Measurements from ENCODE around the gene SYT14. TPM values are rescaled to one million over a fixed set of nuclear protein-coding genes. Genes with fewer than 3 reads are reported as not detected.

SYT14 gene
- polyA plus RNA-seq, 1 donor from 2014 or later, result 21.9 TPM

DNA sequence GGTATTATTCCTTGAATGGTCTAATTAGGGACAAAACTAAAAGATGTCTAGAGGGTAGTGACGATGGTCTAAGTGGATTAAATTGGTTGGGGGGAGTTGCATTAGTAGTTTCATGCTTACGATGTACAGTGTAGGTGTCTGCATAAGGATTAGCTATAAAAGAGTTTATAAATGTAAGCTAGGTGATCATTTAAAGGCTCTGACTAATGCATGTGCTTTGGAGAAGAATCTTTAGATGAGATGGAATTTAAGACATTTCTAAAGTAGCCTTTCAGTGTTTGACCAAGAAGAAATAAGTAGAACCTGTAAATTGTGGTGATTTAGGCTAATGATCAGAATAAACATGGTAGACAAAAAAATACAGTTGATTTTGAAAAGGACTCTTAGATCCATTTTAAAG is 7.4 kb downstream of the SYT14 start:
- H3K4me2 ChIP-seq (ENCODE audit: low read length), result no peak overlapping the region
- H3K9me3 ChIP-seq (ENCODE audit: low read length), result no peaks in the 10 kb centered on the region
- H3K27me3 ChIP-seq (ENCODE audit: insufficient read depth, low read depth, low read length), result no peaks in the 10 kb centered on the region
- H3K9ac ChIP-seq (ENCODE audit: low read length), result no peak overlapping the region
- no peak for TF ChIP-seq CTCF (IDR thresholded peaks at IDR 0.05; ENCODE audit: poor library complexity, severe bottlenecking)
- TF ChIP-seq SMC3 (conservative IDR thresholded peaks at IDR 0.05; ENCODE audit: poor library complexity), result no peak
- TF ChIP-seq TAF1 (IDR thresholded peaks at IDR 0.05; ENCODE audit: low read depth), result no peak
- TF ChIP-seq POLR2AphosphoS5 (IDR thresholded peaks at IDR 0.05), result no peak
- no peak for TF ChIP-seq EZH2 (IDR thresholded peaks at IDR 0.05; ENCODE audit: borderline replicate concordance, insufficient read depth, low read length, poor library complexity, severe bottlenecking)
- no peak for TF ChIP-seq EP300 (conservative IDR thresholded peaks at IDR 0.05; ENCODE audit: poor library complexity, severe bottlenecking)
- no peak for TF ChIP-seq REST (IDR thresholded peaks at IDR 0.05; ENCODE audit: borderline replicate concordance)
- no peak for TF ChIP-seq RAD21 (conservative IDR thresholded peaks at IDR 0.05)
- no peak for TF ChIP-seq MXI1 (conservative IDR thresholded peaks at IDR 0.05; ENCODE audit: poor library complexity, severe bottlenecking)
- no peak overlapping the region for H2AFZ ChIP-seq (ENCODE audit: low read depth, low read length)
- no peaks in the 10 kb centered on the region for H3F3A ChIP-seq (ENCODE audit: insufficient read depth, low read length, poor library complexity, severe bottlenecking)
- H3K27ac ChIP-seq (ENCODE audit: low read length), result no peak overlapping the region
- H3K79me2 ChIP-seq (replicated peaks; ENCODE audit: insufficient read depth, low read length), result peaks cover 52% of the 10 kb centered on the region
- no peak overlapping the region for H3K4me3 ChIP-seq (ENCODE audit: low read length)
- no peaks in the 10 kb centered on the region for H3K9me2 ChIP-seq (ENCODE audit: insufficient read depth, low read length)
- no peaks in the 10 kb centered on the region for H4K20me1 ChIP-seq (ENCODE audit: insufficient read depth)
- no peaks in the 10 kb centered on the region for H3K36me3 ChIP-seq (ENCODE audit: insufficient read depth, low read length)

- TF ChIP-seq SMC3 (conservative IDR thresholded peaks at IDR 0.05; ENCODE audit: poor library complexity) (no peak), POLR2AphosphoS5 (IDR thresholded peaks at IDR 0.05) (no peak), TAF1 (IDR thresholded peaks at IDR 0.05; ENCODE audit: low read depth) (no peak), EP300 (conservative IDR thresholded peaks at IDR 0.05; ENCODE audit: poor library complexity, severe bottlenecking) (no peak), MXI1 (conservative IDR thresholded peaks at IDR 0.05; ENCODE audit: poor library complexity, severe bottlenecking) (no peak), REST (IDR thresholded peaks at IDR 0.05; ENCODE audit: borderline replicate concordance) (no peak)
- H3K9me2 ChIP-seq (ENCODE audit: insufficient read depth, low read length), result no peaks in the 10 kb centered on the region
- H3F3A ChIP-seq (ENCODE audit: insufficient read depth, low read length, poor library complexity, severe bottlenecking), result no peaks in the 10 kb centered on the region
- no peaks in the 10 kb centered on the region for H3K36me3 ChIP-seq (ENCODE audit: insufficient read depth, low read length)
- H3K27ac ChIP-seq (ENCODE audit: low read length), result no peak overlapping the region
- no peak overlapping the region for H3K9ac ChIP-seq (ENCODE audit: low read length)
- peaks cover 38% of the 10 kb centered on the region for H3K79me2 ChIP-seq (replicated peaks; ENCODE audit: insufficient read depth, low read length)
- H3K4me2 ChIP-seq (ENCODE audit: low read length), result no peak overlapping the region
- H2AFZ ChIP-seq (ENCODE audit: low read depth, low read length), result no peak overlapping the region
- H3K4me3 ChIP-seq (ENCODE audit: low read length), result no peak overlapping the region
- H3K9me3 ChIP-seq (ENCODE audit: low read length), result no peaks in the 10 kb centered on the region
- no peaks in the 10 kb centered on the region for H4K20me1 ChIP-seq (ENCODE audit: insufficient read depth)
- H3K27me3 ChIP-seq (ENCODE audit: insufficient read depth, low read depth, low read length), result no peaks in the 10 kb centered on the region
These were observed 10.1 kb downstream of the SYT14 start for GRCh38 chr1:209948155-209948554.

Measured in neural cell (in vitro differentiated cells).